ENCODE measurements around the gene PRRG4. TPM values are rescaled to one million over a fixed set of nuclear protein-coding genes. Genes with fewer than 3 reads are reported as not detected.

PRRG4 gene
- polyA plus RNA-seq, 1 donor (not counting 4 experiments of a cell fraction or from before 2014, with no cell fraction given), result 10.0 TPM

DNA sequence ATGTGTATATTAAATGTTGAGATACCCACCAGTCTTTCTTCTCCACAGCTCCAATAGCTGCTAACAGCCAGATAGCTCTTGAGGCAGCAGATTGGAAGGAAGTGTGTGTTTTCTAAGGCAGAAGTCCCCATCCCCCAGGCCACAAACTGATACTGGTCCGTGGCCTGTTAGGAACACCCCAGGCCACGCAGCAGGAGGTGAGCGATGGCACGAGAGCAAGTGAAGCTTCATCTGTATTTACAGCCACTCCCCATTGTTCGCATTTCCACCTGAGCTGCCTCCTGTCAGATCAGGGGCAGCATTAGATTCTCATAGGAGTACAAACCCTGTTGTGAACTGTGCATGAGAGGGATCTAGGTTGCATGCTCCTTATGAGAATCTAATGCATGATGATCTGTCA lies 48.0 kb upstream of the PRRG4 start:
- no peak for TF ChIP-seq EZH2 (IDR thresholded peaks at IDR 0.05; ENCODE audit: low read length)
- TF ChIP-seq, protein P1, sequence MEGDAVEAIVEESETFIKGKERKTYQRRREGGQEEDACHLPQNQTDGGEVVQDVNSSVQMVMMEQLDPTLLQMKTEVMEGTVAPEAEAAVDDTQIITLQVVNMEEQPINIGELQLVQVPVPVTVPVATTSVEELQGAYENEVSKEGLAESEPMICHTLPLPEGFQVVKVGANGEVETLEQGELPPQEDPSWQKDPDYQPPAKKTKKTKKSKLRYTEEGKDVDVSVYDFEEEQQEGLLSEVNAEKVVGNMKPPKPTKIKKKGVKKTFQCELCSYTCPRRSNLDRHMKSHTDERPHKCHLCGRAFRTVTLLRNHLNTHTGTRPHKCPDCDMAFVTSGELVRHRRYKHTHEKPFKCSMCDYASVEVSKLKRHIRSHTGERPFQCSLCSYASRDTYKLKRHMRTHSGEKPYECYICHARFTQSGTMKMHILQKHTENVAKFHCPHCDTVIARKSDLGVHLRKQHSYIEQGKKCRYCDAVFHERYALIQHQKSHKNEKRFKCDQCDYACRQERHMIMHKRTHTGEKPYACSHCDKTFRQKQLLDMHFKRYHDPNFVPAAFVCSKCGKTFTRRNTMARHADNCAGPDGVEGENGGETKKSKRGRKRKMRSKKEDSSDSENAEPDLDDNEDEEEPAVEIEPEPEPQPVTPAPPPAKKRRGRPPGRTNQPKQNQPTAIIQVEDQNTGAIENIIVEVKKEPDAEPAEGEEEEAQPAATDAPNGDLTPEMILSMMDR (optimal IDR thresholded peaks at IDR 0.05 in 1 of 3, IDR thresholded peaks at IDR 0.05 in 1 of 3, conservative IDR thresholded peaks at IDR 0.05 in 1 of 3; ENCODE audit: extremely low read depth in 1 of 3, insufficient read depth in 2 of 3, low read length in 3 of 3), result no peak
- H3K4me2 ChIP-seq (ENCODE audit: control insufficient read depth, extremely low read depth, insufficient read depth, low read depth, low read length), result no peak overlapping the region
- H3K9me3 ChIP-seq (ENCODE audit: control insufficient read depth, low read depth, low read length), result no peaks in the 10 kb centered on the region
- no peaks in the 10 kb centered on the region for H3K9me1 ChIP-seq (ENCODE audit: control insufficient read depth, extremely low read depth, insufficient read depth, low read length)
- no peak for FAIRE-seq
- dilution Hi-C loops (cut with MboI; ENCODE audit: extremely low pct_ligation_motif_present, low sequenced_read_pairs), result no loop called here
- no peak overlapping the region for H3K9ac ChIP-seq (ENCODE audit: control insufficient read depth, extremely low read depth, insufficient read depth, low read length)
- H3K79me2 ChIP-seq (ENCODE audit: control insufficient read depth, insufficient read depth, low read length), result no peaks in the 10 kb centered on the region
- no peak for DNase-seq (ENCODE audit: low read depth, low spot score)
- H2AFZ ChIP-seq (ENCODE audit: control insufficient read depth, low read length), result no peak overlapping the region
- H4K20me1 ChIP-seq (ENCODE audit: control insufficient read depth, extremely low read depth, insufficient read depth, low read length), result no peaks in the 10 kb centered on the region
- H3K36me3 ChIP-seq (ENCODE audit: control insufficient read depth in 2 of 2, extremely low read depth in 1 of 2, insufficient read depth in 2 of 2, low read length in 2 of 2), result no peaks in the 10 kb centered on the region
- H3K27ac ChIP-seq (ENCODE audit: control insufficient read depth, insufficient read depth, low read length), result no peak overlapping the region
- no peak overlapping the region for H3K4me3 ChIP-seq (ENCODE audit: control insufficient read depth in 2 of 3, extremely low read depth in 1 of 3, insufficient read depth in 2 of 3, low read depth in 1 of 3, low read length in 3 of 3)
- no peaks in the 10 kb centered on the region for H3K27me3 ChIP-seq (ENCODE audit: control insufficient read depth, extremely low read depth, insufficient read depth, low read length)
- H3K4me1 ChIP-seq (ENCODE audit: control insufficient read depth, extremely low read depth, insufficient read depth, low read length), result no peaks in the 10 kb centered on the region

DNA sequence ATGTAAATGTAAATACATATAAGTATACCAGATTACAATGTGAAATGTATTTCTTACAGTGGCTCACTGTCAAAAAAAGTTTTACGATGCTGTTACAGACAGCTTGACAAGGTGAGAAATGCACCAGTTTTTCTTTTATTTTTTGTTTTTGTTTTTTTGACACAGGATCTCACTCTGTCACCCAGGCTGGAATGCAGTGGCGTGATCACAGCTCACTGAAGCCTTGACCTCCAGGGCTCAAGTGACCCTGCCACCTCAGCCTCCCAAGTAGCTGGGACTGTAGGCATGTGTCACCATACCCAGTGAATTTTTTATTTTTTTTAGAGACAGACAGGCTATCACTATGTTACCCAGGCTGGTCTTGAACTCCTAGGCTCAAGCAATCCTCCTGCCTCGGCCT lies 44.5 kb upstream of the PRRG4 start:
- no peaks in the 10 kb centered on the region for H3K36me3 ChIP-seq (ENCODE audit: control insufficient read depth in 2 of 2, extremely low read depth in 1 of 2, insufficient read depth in 2 of 2, low read length in 2 of 2)

More for the DNA sequence above, 44.5 kb upstream of the PRRG4 start:
- Histone ChIP-seq H4K20me1 (ENCODE audit: control insufficient read depth, extremely low read depth, insufficient read depth, low read length) (no peaks in the 10 kb centered on the region), H3K9me3 (ENCODE audit: control insufficient read depth, low read depth, low read length) (no peaks in the 10 kb centered on the region), H3K27me3 (ENCODE audit: control insufficient read depth, extremely low read depth, insufficient read depth, low read length) (no peaks in the 10 kb centered on the region), H3K79me2 (ENCODE audit: control insufficient read depth, insufficient read depth, low read length) (no peaks in the 10 kb centered on the region), H3K27ac (ENCODE audit: control insufficient read depth, insufficient read depth, low read length) (no peak overlapping the region), H3K4me3 (ENCODE audit: control insufficient read depth in 2 of 3, extremely low read depth in 1 of 3, insufficient read depth in 2 of 3, low read depth in 1 of 3, low read length in 3 of 3) (no peak overlapping the region), H3K9ac (ENCODE audit: control insufficient read depth, extremely low read depth, insufficient read depth, low read length) (no peak overlapping the region), H3K4me1 (ENCODE audit: control insufficient read depth, extremely low read depth, insufficient read depth, low read length) (no peaks in the 10 kb centered on the region), H3K9me1 (ENCODE audit: control insufficient read depth, extremely low read depth, insufficient read depth, low read length) (no peaks in the 10 kb centered on the region), H3K4me2 (ENCODE audit: control insufficient read depth, extremely low read depth, insufficient read depth, low read depth, low read length) (no peak overlapping the region), H2AFZ (ENCODE audit: control insufficient read depth, low read length) (no peak overlapping the region)
- FAIRE-seq (no peak), DNase-seq (ENCODE audit: low read depth, low spot score) (no peak)
- dilution Hi-C loops (cut with MboI; ENCODE audit: extremely low pct_ligation_motif_present, low sequenced_read_pairs), result no loop called here
- TF ChIP-seq, protein P1 (optimal IDR thresholded peaks at IDR 0.05 in 1 of 3, IDR thresholded peaks at IDR 0.05 in 1 of 3, conservative IDR thresholded peaks at IDR 0.05 in 1 of 3; ENCODE audit: extremely low read depth in 1 of 3, insufficient read depth in 2 of 3, low read length in 3 of 3), result no peak
- TF ChIP-seq EZH2 (IDR thresholded peaks at IDR 0.05; ENCODE audit: low read length), result no peak
